GM12891 (cell line): Measurements from ENCODE around the gene PSMB3.

Experiments used
- DNase-seq: peaks from one replicate; pipeline ENCODE4 v3.0.0; 2011; ENCODE audit warnings: low spot score; ENCODE audit not compliant: insufficient read length
- FAIRE-seq: peaks from 2 replicates; lab custom pipeline; 2011; peaks lifted over from hg19 to GRCh38; lab: Jason Lieb, UNC
- PAX5 ChIP-seq: IDR thresholded peaks from 2 replicates; pipeline ENCODE4 v1.6.1; 2011; ENCODE audit warnings: low read length, moderate library complexity, mild to moderate bottlenecking; ENCODE audit not compliant: insufficient read depth, severe bottlenecking
- POLR2A ChIP-seq: IDR thresholded peaks from 2 replicates; pipeline ENCODE4 v1.6.1; 2011; ENCODE audit warnings: low read depth, low read length, control low read depth
- POLR2AphosphoS5 ChIP-seq: IDR thresholded peaks from 2 replicates; pipeline ENCODE4 v1.6.1; 2011; ENCODE audit warnings: low read depth, low read length, control low read depth
- POU2F2 ChIP-seq: IDR thresholded peaks from 2 replicates; pipeline ENCODE4 v1.6.1; 2011; ENCODE audit warnings: low read depth, mild to moderate bottlenecking, control low read depth, low read length, moderate library complexity
- SPI1 ChIP-seq: IDR thresholded peaks from 2 replicates; pipeline ENCODE4 v1.6.1; 2011; ENCODE audit warnings: low read depth, low read length, control low read depth
- TAF1 ChIP-seq: IDR thresholded peaks from 2 replicates; pipeline ENCODE4 v1.6.1; 2011; ENCODE audit warnings: low read depth, low read length, control low read depth

Gene PSMB3

DNA sequence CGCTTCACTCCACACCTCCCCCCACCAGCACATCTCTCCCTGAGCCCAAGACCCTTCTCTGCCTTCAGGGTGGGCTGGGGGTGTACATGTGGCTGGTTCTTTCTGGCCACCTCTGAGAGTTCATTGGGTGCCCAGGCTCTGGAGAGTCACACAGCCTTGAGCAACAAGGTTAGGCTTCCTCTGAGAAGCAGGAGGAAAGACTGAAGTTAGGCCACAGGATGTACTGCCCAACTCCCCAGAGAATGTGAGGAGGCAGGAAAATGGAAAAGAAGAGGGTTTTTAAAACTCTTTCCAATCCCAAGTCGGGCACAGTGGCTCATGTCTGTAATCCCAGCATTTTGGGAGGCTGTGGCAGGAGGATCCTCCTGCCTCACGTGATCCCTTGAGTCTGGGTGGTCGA lies 11.7 kb upstream of the PSMB3 start:
- DNase-seq (no peak), FAIRE-seq (no peak)

DNA sequence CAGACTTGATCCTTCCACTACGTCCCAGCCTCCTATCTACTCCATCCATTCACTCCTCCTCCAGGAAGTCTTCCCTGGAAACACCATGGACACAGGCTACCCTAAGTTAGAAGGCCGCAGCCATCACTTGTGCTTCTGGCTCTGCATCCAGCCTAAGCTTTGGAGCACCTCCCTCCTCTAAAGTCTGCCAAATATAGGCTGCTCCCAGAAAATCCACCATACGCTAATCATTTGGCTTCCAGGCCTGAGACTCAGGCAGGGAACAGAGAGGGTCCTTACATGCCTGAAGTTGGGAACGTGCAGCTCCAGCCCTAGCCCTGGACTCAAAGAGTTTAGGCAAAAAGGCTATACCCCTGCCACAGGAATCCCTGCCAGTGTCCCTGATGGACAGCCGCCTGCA lies 11.1 kb upstream of the PSMB3 start:
- DNase-seq (no peak), FAIRE-seq (no peak)
- TF ChIP-seq POLR2A: no peak
- no peak for TF ChIP-seq TAF1
- no peak for TF ChIP-seq POU2F2
- no peak for TF ChIP-seq SPI1
- no peak for TF ChIP-seq PAX5
- no peak for TF ChIP-seq POLR2AphosphoS5

More for the DNA sequence above, 11.7 kb upstream of the PSMB3 start:
- no peak for TF ChIP-seq SPI1
- no peak for TF ChIP-seq POLR2A
- TF ChIP-seq TAF1: no peak
- TF ChIP-seq POLR2AphosphoS5: no peak
- no peak for TF ChIP-seq PAX5
- TF ChIP-seq POU2F2: no peak

GRCh38 chr17:38741921-38742410 lies 10.6 kb upstream of the PSMB3 start:
- no peak for DNase-seq
- no peak for FAIRE-seq

GRCh38 chr17:38742411-38743308 lies 9.9 kb upstream of the PSMB3 start:
- TF ChIP-seq PAX5 (no peak), POU2F2 (no peak), POLR2AphosphoS5 (no peak), TAF1 (no peak), SPI1 (no peak), POLR2A (no peak)
- no peak for FAIRE-seq

More at GRCh38 chr17:38741921-38742410, 10.6 kb upstream of the PSMB3 start:
- TF ChIP-seq PAX5: no peak
- no peak for TF ChIP-seq POLR2AphosphoS5
- TF ChIP-seq TAF1: no peak
- no peak for TF ChIP-seq SPI1
- no peak for TF ChIP-seq POU2F2
- no peak for TF ChIP-seq POLR2A

DNA sequence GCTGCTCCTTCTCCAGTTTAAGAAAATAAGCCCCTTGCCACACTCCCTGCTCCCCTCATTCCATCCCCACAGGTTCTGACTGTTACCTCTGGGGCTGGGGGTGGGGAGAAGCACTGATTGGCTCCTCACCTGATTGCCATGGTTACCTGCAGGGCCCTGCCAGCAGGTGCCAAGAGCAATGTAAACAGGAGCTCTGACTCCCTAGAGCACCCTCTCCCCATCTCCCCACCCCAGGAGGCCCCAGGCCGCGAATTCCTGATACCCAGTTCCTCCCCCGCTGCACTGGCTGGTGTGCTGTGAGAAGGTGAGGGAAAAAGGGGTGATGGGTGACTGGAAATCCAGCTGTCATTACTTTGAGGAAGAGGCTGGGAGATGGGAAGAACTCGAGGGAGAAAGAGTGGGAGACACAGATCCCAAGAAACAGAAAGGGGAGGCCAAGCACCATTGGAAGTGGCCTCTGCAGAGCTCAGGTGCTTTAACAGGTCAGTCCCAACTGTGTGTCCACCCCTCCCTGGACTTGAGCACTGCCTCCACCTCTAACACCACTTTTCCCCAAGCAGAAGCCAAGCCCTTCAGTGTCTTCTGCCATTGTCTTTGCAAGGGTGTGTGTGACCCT lies 8.9 kb upstream of the PSMB3 start:
- DNase-seq (no peak), FAIRE-seq (no peak)
- TF ChIP-seq POLR2A: no peak
- no peak for TF ChIP-seq SPI1
- no peak for TF ChIP-seq TAF1
- TF ChIP-seq POU2F2: no peak

More at GRCh38 chr17:38742411-38743308, 9.9 kb upstream of the PSMB3 start:
- no peak for DNase-seq

DNA sequence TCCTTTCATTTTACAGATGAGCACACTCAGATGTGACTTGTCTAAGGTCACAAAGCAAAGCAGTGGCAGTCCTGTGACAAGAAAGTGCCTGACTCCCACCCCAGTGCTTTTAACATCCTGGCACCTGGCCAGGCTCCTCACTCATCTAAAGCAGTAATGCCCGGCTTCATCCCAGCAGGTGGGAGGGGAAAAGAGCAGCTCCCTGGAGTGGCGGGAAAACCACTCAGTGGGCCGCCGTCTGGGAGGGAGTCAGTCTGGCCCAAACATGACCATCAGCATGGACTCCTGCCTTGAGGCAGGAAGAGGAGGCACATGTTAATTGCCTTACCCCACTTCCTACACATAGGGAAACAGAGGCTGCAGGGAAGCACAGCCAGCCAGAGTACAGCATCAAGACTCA lies 7.0 kb upstream of the PSMB3 start:
- TF ChIP-seq POU2F2 (0 out of 2 replicates have a peak, but pooled peaks have one; percentile 13), POLR2AphosphoS5 (no peak)
- DNase-seq (no peak), FAIRE-seq (no peak)

DNA sequence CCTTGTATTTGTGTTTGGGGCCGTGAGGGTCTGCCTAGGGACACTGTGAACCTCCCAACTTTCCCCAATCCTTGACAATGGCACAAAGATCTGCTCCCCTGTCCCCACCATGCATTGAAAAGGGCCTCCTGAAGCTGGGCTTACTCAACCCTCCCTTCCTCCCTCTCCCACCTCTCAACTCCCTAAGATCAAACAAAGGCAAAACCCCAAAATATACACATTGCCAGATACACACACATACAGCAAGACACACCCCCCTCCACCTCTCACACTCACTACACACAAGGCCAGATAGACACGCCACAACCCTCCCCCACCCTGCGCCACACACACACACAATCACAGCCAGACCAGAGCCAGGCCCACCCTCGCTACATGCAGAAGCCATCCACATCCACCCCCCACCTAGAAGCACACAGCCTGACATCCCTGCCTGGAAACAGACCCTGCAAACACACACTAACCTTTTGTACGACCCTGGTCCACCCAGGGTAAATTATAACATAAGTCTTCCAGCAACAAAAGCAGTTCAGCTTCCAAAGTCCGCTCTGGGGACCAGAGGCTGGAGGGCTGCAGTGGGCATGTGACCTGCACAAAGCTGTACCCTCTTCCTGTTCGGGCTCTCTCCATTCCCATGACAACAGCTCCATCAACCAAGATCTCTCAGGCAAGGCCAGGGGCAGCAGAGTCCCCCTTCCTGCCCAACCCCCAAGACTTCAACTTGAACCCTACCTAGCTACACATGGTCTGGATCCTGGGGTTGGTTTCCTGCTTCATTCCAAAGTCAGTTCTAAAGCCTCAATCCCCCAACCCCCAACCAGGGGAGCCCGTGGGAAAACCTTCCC lies 6.3 kb upstream of the PSMB3 start:
- TF ChIP-seq PAX5 (no peak), POU2F2 (no peak), SPI1 (no peak), TAF1 (no peak)
- DNase-seq: no peak
- no peak for FAIRE-seq

GRCh38 chr17:38746849-38747462 lies 5.6 kb upstream of the PSMB3 start:
- DNase-seq: no peak
- FAIRE-seq: no peak
- TF ChIP-seq PAX5: no peak
- TF ChIP-seq SPI1: peak; percentile 87

DNA sequence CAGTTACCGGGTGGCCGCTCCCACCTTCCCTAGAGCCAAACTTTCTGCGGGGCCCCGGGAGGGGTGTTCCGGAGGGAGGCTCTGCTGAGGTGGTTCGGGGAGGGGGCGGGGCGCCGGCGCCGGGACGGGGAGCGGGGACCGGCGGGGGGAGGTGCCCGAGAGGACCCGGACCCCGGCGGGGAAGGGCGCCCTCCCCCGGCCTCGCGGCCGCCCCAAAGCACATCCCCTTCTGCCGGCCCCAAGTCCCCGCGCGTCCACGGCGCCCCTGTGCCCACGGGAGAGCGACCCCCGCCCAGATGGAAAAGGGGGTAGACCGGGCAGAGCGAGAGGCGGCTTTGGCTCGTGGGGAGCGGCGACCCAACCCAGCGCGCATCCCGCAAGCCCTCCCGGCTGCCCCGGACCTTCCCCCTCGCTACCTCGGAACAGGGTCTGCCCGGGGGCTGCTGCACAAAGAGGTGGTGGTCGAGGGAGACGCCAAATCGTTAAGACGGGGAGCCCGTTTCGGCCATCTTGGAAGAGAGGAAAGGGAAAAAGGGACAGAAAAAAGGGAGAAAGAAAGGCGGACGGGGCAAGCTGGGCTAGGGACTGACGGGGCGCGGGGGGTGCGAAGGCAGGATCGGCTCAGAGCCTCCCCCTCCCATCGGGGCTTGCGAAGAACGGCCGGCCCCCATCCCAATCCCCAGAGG lies 4.9 kb upstream of the PSMB3 start:
- TF ChIP-seq POU2F2 (no peak), POLR2A (no peak), PAX5 (no peak), SPI1 (no peak), POLR2AphosphoS5 (no peak), TAF1 (no peak)
- no peak for FAIRE-seq
- no peak for DNase-seq
